WERI-Rb-1 (cell line): Measurements from ENCODE around the gene MKLN1.

Experiments
- DNase-seq: peaks from one replicate; pipeline ENCODE4 v3.0.0-alpha.2; 2020
- H3K27ac ChIP-seq: fragments of 250-450 bp; sonication (Bioruptor Pico); 2 replicates; pipeline ENCODE4 v1.5.1; 2020; ENCODE audit warnings: mild to moderate bottlenecking, moderate library complexity
- H3K27me3 ChIP-seq: fragments of 250-450 bp; sonication (Bioruptor Pico); 2 replicates; pipeline ENCODE4 v1.5.1; 2021; ENCODE audit warnings: mild to moderate bottlenecking, low read depth, moderate library complexity; ENCODE audit not compliant: insufficient read depth, severe bottlenecking
- H3K36me3 ChIP-seq: fragments of 250-450 bp; sonication (Bioruptor Pico); 2 replicates; pipeline ENCODE4 v1.5.1; 2020; ENCODE audit warnings: mild to moderate bottlenecking, moderate library complexity
- H3K4me3 ChIP-seq: 2 replicates; pipeline ENCODE4 v1.5.1; 2011; ENCODE audit warnings: low read depth, mild to moderate bottlenecking, control low read depth, low read length
- H3K9me3 ChIP-seq: fragments of 250-450 bp; sonication (Bioruptor Pico); 2 replicates; pipeline ENCODE4 v1.5.1; 2021; ENCODE audit warnings: mild to moderate bottlenecking, moderate library complexity; ENCODE audit not compliant: severe bottlenecking
- TF ChIP-seq, protein P1 (sequence below): IDR thresholded peaks from 2 replicates; pipeline ENCODE4 v1.5.1; 2011; ENCODE audit warnings: low read depth, mild to moderate bottlenecking, control low read depth, inconsistent platforms, low read length

The MKLN1 gene

DNA sequence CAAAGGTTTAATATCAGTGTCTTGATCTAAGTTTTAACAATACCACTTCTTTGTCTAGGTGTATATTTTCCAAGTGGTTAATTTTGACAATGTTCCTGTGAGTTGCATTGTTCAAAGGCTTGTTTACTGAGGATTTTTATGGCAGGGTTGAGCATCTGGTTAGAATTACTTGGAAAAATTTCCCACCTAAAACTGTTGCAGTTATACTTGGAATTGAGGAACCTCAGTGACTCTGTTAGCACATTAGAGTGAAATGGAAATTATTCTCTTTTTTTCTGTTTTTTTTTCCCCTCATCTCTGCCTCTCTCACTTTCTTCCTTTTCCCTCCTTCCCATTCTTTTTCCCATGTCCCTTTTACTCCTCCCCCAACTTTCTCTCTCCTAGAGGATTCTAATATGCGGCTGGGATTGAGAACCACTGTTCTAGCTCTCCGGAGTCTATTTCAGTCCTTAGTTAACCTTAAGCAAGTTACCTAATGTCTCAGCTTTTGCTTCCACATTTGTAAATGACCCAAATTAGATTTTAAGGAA lies 121.8 kb downstream of the MKLN1 start:
- Histone ChIP-seq H3K27ac (no peak overlapping the region), H3K4me3 (no peak overlapping the region), H3K36me3 (peaks cover 8% of the 10 kb centered on the region), H3K27me3 (no peaks in the 10 kb centered on the region), H3K9me3 (no peaks in the 10 kb centered on the region)
- TF ChIP-seq, protein P1, sequence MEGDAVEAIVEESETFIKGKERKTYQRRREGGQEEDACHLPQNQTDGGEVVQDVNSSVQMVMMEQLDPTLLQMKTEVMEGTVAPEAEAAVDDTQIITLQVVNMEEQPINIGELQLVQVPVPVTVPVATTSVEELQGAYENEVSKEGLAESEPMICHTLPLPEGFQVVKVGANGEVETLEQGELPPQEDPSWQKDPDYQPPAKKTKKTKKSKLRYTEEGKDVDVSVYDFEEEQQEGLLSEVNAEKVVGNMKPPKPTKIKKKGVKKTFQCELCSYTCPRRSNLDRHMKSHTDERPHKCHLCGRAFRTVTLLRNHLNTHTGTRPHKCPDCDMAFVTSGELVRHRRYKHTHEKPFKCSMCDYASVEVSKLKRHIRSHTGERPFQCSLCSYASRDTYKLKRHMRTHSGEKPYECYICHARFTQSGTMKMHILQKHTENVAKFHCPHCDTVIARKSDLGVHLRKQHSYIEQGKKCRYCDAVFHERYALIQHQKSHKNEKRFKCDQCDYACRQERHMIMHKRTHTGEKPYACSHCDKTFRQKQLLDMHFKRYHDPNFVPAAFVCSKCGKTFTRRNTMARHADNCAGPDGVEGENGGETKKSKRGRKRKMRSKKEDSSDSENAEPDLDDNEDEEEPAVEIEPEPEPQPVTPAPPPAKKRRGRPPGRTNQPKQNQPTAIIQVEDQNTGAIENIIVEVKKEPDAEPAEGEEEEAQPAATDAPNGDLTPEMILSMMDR, result no peak
- no peak for DNase-seq

DNA sequence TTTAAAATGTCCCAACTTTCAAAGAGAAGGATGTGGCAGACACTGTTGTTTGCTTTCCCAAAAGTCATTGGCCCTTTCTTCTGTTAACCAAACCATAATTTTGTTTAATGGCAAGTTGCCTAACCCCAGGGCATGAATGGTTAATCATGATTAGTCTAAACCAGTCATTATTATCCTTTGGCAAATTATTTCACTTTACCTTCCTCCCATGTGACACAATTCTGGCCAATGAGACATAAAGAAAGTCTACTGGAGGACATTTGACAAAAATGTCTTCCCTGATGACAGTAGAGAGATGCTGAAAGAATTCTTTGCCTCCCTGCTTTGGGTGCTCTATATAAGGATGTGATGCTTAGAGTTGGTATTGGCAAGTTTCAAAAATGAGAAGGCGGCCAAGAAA lies 126.8 kb downstream of the MKLN1 start:
- Histone ChIP-seq H3K4me3 (no peak overlapping the region), H3K27ac (no peak overlapping the region), H3K9me3 (no peaks in the 10 kb centered on the region), H3K27me3 (no peaks in the 10 kb centered on the region), H3K36me3 (no peaks in the 10 kb centered on the region; the same call in none of the 2 replicates)
- DNase-seq, result no peak
- TF ChIP-seq, protein P1, result no peak

DNA sequence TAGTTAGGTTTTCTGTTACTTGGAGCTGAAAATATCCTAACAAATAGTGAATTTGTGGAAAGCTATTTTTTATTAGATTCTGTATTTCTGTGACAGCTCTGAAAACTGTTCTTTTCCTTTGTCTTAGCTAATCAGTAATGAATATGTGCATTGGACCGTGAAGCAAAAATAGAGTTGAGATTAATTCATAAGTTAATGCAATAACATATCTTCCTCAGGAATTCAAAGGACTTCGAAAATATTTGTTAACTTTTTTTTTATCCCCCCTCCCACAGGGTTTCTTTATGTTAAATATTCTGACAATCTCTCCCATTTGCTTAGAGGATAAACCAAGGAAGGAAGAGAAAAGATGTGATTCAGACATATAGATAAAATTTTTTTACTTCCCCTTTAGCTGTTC lies 127.3 kb downstream of the MKLN1 start:
- no peak for DNase-seq
- Histone ChIP-seq H3K27ac (no peak overlapping the region), H3K9me3 (no peaks in the 10 kb centered on the region), H3K27me3 (no peaks in the 10 kb centered on the region), H3K4me3 (no peak overlapping the region), H3K36me3 (no peaks in the 10 kb centered on the region; the same call in none of the 2 replicates)
- TF ChIP-seq, protein P1, result no peak

DNA sequence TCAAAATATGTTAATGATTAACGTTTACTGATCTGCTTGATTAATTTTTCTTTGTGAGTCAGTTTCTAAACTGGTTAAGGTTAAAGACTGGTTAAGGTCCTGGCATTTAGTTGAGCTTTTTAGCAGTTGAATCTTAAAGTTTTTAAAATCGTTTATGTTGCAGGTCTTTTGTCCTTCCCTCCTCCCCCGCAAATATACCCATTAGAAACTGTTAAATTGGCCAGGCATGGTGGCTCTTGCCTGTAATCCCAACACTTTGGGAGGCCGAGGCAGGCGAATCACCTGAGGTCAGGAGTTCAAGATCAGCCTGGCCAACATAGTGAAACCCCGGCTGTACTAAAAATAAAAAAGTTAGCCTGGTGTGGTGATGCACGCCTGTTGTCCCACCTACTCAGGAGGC lies 127.9 kb downstream of the MKLN1 start:
- Histone ChIP-seq H3K36me3 (no peaks in the 10 kb centered on the region; the same call in none of the 2 replicates), H3K27ac (no peak overlapping the region), H3K9me3 (no peaks in the 10 kb centered on the region), H3K27me3 (no peaks in the 10 kb centered on the region), H3K4me3 (no peak overlapping the region)
- TF ChIP-seq, protein P1, result no peak
- no peak for DNase-seq

DNA sequence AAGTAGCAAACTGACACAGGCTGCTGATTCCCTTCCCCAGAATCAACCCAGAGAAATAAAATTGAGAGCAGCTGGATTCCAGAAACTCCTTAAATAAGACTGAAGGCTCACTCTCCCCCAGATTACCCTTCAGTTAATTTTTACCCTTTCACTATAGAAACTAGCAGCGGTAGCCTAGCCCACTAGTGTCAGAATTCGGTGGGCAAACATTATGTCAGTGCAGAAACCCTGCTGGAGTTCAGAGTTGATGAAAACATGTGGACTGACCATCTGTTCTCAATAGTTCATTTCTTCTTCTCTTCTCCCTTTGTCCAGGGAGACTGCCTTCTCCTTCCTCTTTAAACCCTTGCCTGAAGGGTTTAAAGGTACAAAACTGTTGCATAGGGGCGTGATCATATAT lies 128.7 kb downstream of the MKLN1 start:
- H3K27ac ChIP-seq, result no peak overlapping the region
- H3K9me3 ChIP-seq, result no peaks in the 10 kb centered on the region
- TF ChIP-seq, protein P1, result no peak
- no peaks in the 10 kb centered on the region for H3K27me3 ChIP-seq
- H3K36me3 ChIP-seq, result no peaks in the 10 kb centered on the region; the same call in none of the 2 replicates
- H3K4me3 ChIP-seq, result no peak overlapping the region
- DNase-seq, result no peak

DNA sequence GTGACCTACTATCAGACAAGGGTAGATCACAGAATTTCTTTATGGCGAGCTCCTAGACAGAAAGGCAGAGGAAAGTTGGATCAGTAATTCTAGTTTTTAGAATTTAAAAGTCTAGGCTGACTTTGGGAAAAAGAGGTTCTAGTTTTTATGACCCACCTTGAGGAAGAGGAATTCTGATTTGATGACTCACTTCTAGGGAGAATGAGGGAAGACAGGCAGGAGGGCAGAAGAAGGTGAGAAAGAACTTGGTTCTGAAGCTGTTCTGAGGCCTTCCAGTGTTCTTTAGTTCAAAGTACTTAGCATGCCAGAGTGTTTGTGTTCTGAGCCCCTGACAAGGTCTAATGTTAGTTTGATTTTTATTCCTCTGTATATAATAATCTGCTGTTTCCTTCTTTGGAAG lies 131.6 kb downstream of the MKLN1 start:
- no peaks in the 10 kb centered on the region for H3K27me3 ChIP-seq
- H3K36me3 ChIP-seq, result peaks cover 11% of the 10 kb centered on the region
- no peak overlapping the region for H3K27ac ChIP-seq
- no peak overlapping the region for H3K4me3 ChIP-seq
- DNase-seq, result no peak
- TF ChIP-seq, protein P1, result no peak
- no peaks in the 10 kb centered on the region for H3K9me3 ChIP-seq
